Measurements from ENCODE around the gene KLHL9.

DNA sequence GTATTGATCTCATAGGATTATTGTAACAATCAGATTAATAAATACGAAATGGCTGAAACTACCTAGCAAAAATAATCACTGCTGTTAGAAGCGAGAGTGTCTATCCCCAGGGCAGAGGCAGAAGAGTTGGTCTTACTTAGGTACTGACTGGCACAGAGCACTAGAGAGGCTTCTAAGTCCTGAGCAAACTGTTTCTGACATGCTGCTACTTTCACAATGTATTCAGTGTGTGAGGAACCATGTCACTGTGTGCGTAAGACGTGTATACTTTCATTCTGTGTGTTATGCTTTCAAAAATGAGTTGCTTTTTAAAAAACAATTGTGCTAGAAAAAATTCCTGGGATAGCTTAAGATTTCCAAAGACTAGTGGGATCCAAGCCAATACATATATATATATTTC lies 5.5 kb upstream of the KLHL9 start:
- TF ChIP-seq, protein P1, sequence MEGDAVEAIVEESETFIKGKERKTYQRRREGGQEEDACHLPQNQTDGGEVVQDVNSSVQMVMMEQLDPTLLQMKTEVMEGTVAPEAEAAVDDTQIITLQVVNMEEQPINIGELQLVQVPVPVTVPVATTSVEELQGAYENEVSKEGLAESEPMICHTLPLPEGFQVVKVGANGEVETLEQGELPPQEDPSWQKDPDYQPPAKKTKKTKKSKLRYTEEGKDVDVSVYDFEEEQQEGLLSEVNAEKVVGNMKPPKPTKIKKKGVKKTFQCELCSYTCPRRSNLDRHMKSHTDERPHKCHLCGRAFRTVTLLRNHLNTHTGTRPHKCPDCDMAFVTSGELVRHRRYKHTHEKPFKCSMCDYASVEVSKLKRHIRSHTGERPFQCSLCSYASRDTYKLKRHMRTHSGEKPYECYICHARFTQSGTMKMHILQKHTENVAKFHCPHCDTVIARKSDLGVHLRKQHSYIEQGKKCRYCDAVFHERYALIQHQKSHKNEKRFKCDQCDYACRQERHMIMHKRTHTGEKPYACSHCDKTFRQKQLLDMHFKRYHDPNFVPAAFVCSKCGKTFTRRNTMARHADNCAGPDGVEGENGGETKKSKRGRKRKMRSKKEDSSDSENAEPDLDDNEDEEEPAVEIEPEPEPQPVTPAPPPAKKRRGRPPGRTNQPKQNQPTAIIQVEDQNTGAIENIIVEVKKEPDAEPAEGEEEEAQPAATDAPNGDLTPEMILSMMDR (CRISPR knock-in tag; IDR thresholded peaks at IDR 0.05): no peak
- TF ChIP-seq, protein P2, sequence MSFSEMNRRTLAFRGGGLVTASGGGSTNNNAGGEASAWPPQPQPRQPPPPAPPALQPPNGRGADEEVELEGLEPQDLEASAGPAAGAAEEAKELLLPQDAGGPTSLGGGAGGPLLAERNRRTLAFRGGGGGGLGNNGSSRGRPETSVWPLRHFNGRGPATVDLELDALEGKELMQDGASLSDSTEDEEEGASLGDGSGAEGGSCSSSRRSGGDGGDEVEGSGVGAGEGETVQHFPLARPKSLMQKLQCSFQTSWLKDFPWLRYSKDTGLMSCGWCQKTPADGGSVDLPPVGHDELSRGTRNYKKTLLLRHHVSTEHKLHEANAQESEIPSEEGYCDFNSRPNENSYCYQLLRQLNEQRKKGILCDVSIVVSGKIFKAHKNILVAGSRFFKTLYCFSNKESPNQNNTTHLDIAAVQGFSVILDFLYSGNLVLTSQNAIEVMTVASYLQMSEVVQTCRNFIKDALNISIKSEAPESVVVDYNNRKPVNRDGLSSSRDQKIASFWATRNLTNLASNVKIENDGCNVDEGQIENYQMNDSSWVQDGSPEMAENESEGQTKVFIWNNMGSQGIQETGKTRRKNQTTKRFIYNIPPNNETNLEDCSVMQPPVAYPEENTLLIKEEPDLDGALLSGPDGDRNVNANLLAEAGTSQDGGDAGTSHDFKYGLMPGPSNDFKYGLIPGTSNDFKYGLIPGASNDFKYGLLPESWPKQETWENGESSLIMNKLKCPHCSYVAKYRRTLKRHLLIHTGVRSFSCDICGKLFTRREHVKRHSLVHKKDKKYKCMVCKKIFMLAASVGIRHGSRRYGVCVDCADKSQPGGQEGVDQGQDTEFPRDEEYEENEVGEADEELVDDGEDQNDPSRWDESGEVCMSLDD (CRISPR knock-in tag; IDR thresholded peaks at IDR 0.05; ENCODE audit: borderline replicate concordance): no peak
- TF ChIP-seq JUNB (CRISPR knock-in tag; IDR thresholded peaks at IDR 0.05; ENCODE audit: borderline replicate concordance) (no peak), CREM (IDR thresholded peaks at IDR 0.05) (no peak), CREM (CRISPR knock-in tag; IDR thresholded peaks at IDR 0.05) (no peak), ZNF558 (CRISPR knock-in tag; IDR thresholded peaks at IDR 0.05; ENCODE audit: borderline replicate concordance) (no peak)

Measured in HepG2 (cell line).